GM18498 (cell line): ENCODE results near the gene CD28.
"Not testable (repeated sequence)": the region's sequence is repeated elsewhere in the genome, so short reads cannot be mapped to it uniquely, and the experiment has no call there.

Experiments
- ATAC-seq: cut with Tn5 transposase; IDR thresholded peaks from one replicate; pipeline ENCODE4 v1.9.1; 2021; ENCODE audit warnings: mild to moderate bottlenecking, moderate library complexity; ENCODE audit not compliant: unreplicated experiment

The CD28 gene

GRCh38 chr2:203685789-203686420 is 20.5 kb upstream of the CD28 start:
- ATAC-seq: no peak

- ATAC-seq: no peak
Measured at GRCh38 chr2:203687165-203687564, 19.3 kb upstream of the CD28 start.

DNA sequence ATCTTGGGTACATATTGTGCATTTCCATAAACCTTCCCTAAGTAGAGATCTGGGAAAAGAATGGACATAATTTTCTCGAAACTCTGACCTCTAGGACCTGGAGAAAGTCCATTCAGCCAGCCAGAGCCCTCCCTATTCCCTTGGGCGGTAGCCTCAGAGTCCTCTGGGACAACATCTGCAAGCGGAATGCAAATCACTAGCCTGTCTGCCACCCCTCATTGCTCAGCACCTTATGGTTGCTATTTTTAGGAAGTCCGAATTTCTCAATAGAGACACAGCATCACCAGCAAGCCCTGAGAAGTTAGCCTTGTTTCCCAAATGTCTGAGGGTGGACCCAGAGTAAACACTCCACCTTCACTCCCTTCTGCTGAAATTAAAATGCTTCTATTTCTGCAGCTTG is 17.6 kb upstream of the CD28 start:
- peak; percentile 72 for ATAC-seq

- peak; percentile 59 for ATAC-seq
Measured at GRCh38 chr2:203689426-203690116, 16.9 kb upstream of the CD28 start.

GRCh38 chr2:203690117-203690431 is 16.4 kb upstream of the CD28 start:
- peak; percentile 25 for ATAC-seq

DNA sequence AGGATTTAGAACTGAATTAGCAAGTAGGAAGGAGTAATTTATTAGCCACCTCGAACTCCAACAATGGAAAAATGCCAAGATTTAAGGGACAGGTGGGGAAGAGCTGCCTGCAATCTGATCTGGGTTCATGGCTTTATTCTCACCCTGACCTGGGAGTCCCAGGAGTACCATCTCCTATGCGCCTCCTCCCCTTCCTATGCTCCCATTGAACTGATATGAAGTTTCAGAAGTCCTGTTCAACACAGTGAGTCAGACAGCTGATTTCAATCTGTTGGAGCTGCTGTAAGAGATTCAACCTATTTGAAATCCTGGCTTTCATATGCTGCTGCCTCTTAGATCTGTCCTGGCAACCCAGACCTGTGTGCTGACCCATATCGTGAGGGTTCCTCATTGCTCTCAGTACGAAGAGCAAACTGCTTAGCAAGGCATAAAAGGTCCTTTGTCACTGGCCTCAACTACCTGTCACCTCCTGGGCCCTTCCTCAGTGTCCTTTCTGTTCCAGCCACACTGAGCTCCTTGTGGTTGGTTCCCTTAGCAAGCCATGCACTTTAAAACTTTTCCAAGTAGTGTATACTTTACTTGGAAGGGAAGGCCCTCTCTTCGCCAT is 15.9 kb upstream of the CD28 start:
- no peak for ATAC-seq

GRCh38 chr2:203691149-203691548 is 15.3 kb upstream of the CD28 start:
- no peak for ATAC-seq

DNA sequence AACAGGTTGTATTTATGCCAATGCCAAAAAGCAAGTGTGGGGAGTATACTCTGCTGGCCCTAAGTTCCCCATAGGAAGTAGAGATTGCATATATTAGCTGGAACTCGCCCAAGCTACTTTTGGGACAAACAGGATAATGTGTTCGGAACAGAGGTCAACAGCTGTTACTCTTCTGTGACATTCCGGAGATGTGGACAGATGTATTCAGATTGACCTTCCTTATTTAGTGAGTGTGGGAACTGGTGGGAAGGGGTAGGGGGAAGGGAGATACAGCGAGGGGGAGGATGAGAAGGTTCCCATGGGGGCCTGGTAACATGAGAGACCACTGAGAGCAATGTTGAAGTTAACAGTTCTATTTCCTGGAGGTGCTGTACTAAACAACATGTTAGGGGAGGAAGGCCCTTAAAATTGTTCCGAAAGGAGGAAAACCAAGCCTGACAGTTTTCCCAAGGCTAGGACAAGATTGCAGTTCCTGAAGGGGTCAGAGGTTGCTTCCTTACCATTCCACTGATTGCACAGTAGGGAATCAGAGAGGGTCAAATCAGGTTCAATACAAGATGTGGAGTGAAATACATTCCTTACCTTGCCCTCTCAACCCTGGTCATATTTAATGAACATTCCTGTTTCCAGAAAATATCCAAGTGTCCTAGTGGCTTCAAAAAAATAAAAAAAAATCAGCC is 14.3 kb upstream of the CD28 start:
- no peak for ATAC-seq

DNA sequence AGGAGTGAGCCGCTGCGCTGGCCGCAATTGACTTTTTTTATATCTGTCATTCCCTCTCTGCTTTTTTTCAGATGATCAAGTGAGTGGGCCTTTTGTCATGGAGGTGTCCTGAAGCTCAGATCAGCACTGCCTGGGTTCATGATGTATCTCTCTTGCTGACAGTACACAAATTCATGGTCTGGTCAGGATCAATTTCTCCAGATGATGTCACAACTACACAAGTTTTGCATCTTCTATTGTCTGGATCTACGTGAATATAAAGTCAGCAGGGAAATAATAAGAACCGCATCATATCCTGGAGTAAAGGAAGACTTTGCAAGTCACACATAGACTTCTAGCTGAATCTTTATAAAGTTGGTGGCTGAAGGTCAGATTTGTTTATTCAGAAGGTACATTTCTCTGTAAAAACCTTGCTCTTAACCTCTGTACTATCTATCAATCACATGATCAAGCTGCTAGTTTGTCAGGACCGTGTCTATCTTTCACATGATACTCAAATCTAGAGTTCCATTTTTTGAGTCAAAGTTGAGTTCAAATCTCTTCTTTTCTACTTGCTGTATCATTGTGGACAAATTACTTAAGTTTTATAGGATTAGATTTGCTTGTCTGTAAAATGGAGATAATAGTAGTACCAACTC is 13.1 kb upstream of the CD28 start:
- no peak for ATAC-seq

GRCh38 chr2:203694191-203694590 is 12.2 kb upstream of the CD28 start:
- no peak for ATAC-seq

GRCh38 chr2:203697190-203697589 is 9.2 kb upstream of the CD28 start:
- peak; percentile 61 for ATAC-seq

DNA sequence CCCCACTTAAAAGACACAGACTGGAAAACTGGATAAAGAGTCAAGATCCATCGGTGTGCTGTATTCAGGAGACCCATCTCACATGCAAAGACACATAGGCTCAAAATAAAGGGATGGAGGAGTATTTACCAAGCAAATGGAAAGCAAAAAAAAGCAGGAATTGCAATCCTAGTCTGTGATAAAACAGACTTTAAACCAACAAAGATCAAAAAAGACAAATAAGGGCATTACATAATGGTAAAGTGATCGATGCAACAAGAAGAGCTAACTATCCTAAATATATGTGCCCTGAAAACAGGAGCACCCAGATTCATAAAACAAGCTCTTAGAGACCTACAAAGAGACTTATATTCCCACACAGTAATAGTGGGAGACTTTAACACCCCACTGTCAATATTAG is 8.7 kb upstream of the CD28 start:
- ATAC-seq: not testable (repeated sequence)

GRCh38 chr2:203698410-203698809 is 8.0 kb upstream of the CD28 start:
- ATAC-seq: not testable (repeated sequence)

GRCh38 chr2:203704430-203704829 is 2.0 kb upstream of the CD28 start:
- no peak for ATAC-seq

- ATAC-seq: no peak
Measured at GRCh38 chr2:203705178-203705577, 1.3 kb upstream of the CD28 start.

DNA sequence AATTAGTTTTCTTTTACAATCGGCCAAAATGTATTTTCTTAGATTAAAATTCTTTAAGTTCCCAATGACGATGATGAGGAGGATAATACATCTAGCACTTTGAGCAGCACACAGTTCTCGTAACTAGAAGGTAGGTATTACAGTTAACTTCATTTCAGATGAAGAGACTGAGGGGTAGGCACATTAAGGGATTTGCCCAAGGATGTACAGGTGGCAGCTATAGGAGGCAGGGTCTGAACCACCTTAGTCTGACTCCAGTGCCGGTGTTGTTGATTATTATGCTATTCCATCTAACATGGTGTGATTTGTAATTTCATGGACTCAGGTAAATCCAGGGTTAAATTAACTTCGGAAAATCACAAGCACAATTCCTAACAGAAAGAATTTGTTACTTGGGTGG is 1.1 kb downstream of the CD28 start:
- no peak for ATAC-seq

DNA sequence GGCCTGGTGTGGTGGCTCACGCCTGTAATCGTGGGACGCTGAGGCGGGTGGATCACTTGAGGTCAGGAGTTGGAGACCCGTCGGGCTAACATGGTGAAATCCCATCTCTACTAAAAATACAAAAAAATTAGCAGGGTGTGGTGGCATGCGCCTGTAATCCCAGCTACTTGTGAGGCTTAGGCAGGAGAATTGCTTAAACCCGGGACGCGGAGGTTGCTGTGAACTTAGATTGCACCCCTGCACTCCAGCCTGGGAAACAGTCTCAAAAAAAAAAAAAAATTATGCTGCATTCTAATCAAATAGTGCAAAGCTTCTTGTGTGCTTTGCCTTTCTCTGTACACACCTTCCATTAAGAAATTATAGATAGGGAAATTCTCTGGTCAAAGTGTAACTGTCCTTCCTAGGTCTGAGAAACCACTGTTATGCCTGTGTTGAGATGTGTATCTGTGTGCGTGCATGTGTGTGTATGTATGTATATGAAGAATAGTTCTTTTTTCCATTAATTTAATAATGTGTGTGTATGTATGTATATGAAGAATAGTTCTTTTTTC is 2.5 kb downstream of the CD28 start:
- ATAC-seq: no peak

DNA sequence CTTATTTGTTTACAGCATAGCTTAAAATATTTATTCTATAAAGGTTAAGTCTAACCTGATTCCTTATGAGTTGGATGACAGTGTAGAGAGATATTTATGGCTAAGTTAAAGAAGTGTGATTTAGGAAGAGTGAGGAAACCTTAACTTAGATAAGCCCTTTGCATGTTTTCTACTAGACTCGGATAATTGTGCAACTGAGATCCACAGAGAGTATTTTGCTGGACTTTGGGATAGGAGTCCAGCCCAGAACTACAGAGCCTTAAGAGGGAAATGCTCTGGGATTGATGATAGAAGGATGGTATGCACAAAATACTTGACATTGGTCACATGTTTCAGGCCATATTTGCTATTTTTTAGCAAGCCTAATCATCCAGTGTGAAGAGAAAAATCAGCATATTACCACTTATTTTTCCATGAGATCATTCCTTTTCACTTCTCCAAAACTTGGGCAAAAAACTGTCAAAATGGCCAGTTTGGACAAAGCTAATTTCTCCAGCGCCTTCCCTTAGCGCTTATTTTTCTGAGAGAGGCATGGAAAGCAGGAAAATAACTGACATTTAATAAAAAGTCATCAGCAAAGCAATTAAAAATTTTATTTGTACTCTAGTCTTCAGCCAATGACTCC is 3.1 kb downstream of the CD28 start:
- ATAC-seq: no peak

DNA sequence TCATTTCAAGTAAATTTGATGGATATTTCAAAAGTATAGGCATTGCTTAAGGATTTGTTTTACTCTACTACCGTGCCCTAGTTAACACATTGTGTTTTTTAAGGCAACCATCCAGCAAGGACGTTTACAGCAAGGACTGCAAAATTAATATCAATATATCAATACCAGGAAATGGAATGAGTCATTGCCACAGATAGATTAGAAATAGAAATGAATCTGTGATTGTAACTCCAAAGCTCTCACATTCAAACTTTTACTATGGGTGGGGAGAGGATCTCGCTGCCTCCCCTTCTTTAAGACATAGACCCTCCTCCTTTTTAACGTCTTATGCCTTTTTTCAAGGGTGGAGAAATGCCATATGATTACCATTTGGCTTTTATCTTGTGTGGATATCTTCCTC is 3.8 kb downstream of the CD28 start:
- ATAC-seq: no peak

- ATAC-seq: no peak
Measured at GRCh38 chr2:203710952-203711351, 4.5 kb downstream of the CD28 start.

DNA sequence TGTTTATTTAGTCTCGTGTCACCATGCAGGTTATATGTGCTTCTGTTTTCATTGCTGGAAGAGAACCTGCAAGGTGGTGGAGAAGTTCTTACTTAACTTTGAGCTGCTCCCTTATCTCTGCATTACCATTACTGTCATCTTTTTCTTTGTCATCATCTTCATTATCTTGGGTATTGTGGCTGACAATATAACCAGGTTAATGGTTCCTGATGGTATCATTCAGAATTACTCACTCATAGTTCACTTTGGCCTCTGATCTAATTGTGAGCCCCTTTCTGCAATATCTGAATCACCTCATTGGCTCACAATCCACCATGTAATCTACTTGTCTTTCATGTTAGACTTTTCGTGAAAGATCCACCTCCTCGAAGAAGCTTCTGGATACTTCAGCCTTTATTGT is 5.0 kb downstream of the CD28 start:
- ATAC-seq: no peak
